Liver (tissue), 9 donors: ENCODE measurements around the gene VWA3A. TPM values are rescaled to one million over a fixed set of nuclear protein-coding genes. Genes with fewer than 3 reads are reported as not detected.

Experiments used
- DNase-seq: peaks from one replicate; pipeline ENCODE4 v3.0.0-alpha.2; 2017; ENCODE audit warnings: low spot score
- H3K27ac ChIP-seq, 2 donors: one replicate each; pipeline ENCODE4 v1.7.0; 2013; ENCODE audit warnings: inconsistent platforms in 2 of 2, low read length in 2 of 2, control low read depth in 1 of 2, low read depth in 1 of 2, mild to moderate bottlenecking in 1 of 2
- H3K27me3 ChIP-seq, 4 donors: one replicate each; pipeline versions ENCODE4 v1.6.1 to v1.7.0; 2013; ENCODE audit warnings: low read length in 3 of 4, inconsistent platforms in 1 of 4, mild to moderate bottlenecking in 1 of 4, moderate library complexity in 1 of 4; ENCODE audit not compliant: control insufficient read depth in 4 of 4, insufficient read depth in 4 of 4
- H3K36me3 ChIP-seq, 4 donors: one replicate each; pipeline versions ENCODE4 v1.6.1 to v1.7.0; 2013; ENCODE audit warnings: low read length in 3 of 4, mild to moderate bottlenecking in 3 of 4, low read depth in 1 of 4, moderate library complexity in 1 of 4; ENCODE audit not compliant: control insufficient read depth in 4 of 4, insufficient read depth in 3 of 4
- H3K4me1 ChIP-seq, 4 donors: one replicate each; pipeline versions ENCODE4 v1.6.1 to v1.7.0; 2013; ENCODE audit warnings: low read length in 3 of 4, mild to moderate bottlenecking in 3 of 4, moderate library complexity in 1 of 4; ENCODE audit not compliant: control insufficient read depth in 4 of 4, insufficient read depth in 4 of 4
- H3K4me3 ChIP-seq, 3 donors: one replicate each; pipeline versions ENCODE4 v1.6.1 to v1.7.0; 2013; ENCODE audit warnings: low read length in 3 of 3, control low read depth in 1 of 3, low read depth in 1 of 3, mild to moderate bottlenecking in 1 of 3
- H3K9ac ChIP-seq, 2 donors: one replicate each; pipeline ENCODE4 v1.7.0; 2013; ENCODE audit warnings: low read length in 2 of 2, mild to moderate bottlenecking in 2 of 2, moderate library complexity in 2 of 2, control low read depth in 1 of 2, low read depth in 1 of 2
- H3K9me3 ChIP-seq, 4 donors: one replicate each; pipeline versions ENCODE4 v1.6.1 to v1.7.0; 2013; ENCODE audit warnings: low read length in 3 of 4; ENCODE audit not compliant: control insufficient read depth in 4 of 4
- CTCF ChIP-seq: fragments of 150-350 bp; IDR thresholded peaks from 2 replicates; pipeline ENCODE4 v1.5.1; 2017; ENCODE audit warnings: improper control_type of control experiment, low read depth, low read length; ENCODE audit not compliant: missing input control
- EGR1 ChIP-seq, 2 donors: IDR thresholded peaks; 2 replicates each; pipeline ENCODE4 v1.6.1; 2016 to 2018; ENCODE audit warnings: antibody characterized with exemption in 2 of 2, low read depth in 2 of 2
- FOXA1 ChIP-seq: IDR thresholded peaks from 2 replicates; pipeline ENCODE4 v1.6.1; 2016; ENCODE audit warnings: antibody characterized with exemption
- FOXA2 ChIP-seq: IDR thresholded peaks from 2 replicates; pipeline ENCODE4 v1.6.1; 2016; ENCODE audit warnings: antibody characterized with exemption
- GABPA ChIP-seq, 2 donors: IDR thresholded peaks in 1 of 2; conservative IDR thresholded peaks in 1 of 2; 2 replicates each; pipeline ENCODE4 v1.6.1; 2016; ENCODE audit warnings: antibody characterized with exemption in 2 of 2, mild to moderate bottlenecking in 1 of 2, moderate library complexity in 1 of 2
- HNF4A ChIP-seq, 2 donors: conservative IDR thresholded peaks; 2 replicates each; pipeline ENCODE4 v1.6.1; 2016; ENCODE audit warnings: antibody characterized with exemption in 2 of 2, mild to moderate bottlenecking in 2 of 2
- HNF4G ChIP-seq: IDR thresholded peaks from 2 replicates; pipeline ENCODE4 v1.6.1; 2016; ENCODE audit warnings: antibody characterized with exemption
- JUND ChIP-seq, 2 donors: IDR thresholded peaks; 2 replicates each; pipeline ENCODE4 v1.6.1; 2016; ENCODE audit warnings: antibody characterized with exemption in 2 of 2
- NR2F2 ChIP-seq: IDR thresholded peaks from 2 replicates; pipeline ENCODE4 v1.6.1; 2016; ENCODE audit warnings: antibody characterized with exemption
- RAD21 ChIP-seq, 2 donors: IDR thresholded peaks; 2 replicates each; pipeline ENCODE4 v1.6.1; 2016; ENCODE audit warnings: antibody characterized with exemption in 2 of 2, mild to moderate bottlenecking in 2 of 2
- REST ChIP-seq: IDR thresholded peaks from 2 replicates; pipeline ENCODE4 v1.6.1; 2016; ENCODE audit warnings: antibody characterized with exemption, mild to moderate bottlenecking
- RXRA ChIP-seq, 2 donors: IDR thresholded peaks; 2 replicates each; pipeline ENCODE4 v1.6.1; 2017 to 2018; ENCODE audit warnings: antibody characterized with exemption in 2 of 2, mild to moderate bottlenecking in 1 of 2
- SP1 ChIP-seq: IDR thresholded peaks from 2 replicates; pipeline ENCODE4 v1.6.1; 2018; ENCODE audit warnings: antibody characterized with exemption, mild to moderate bottlenecking
- TAF1 ChIP-seq: conservative IDR thresholded peaks from 2 replicates; pipeline ENCODE4 v1.6.1; 2016; ENCODE audit warnings: antibody characterized with exemption, mild to moderate bottlenecking
- YY1 ChIP-seq: IDR thresholded peaks from 2 replicates; pipeline ENCODE4 v1.6.1; 2016; ENCODE audit warnings: antibody characterized with exemption, mild to moderate bottlenecking
- ZBTB33 ChIP-seq: IDR thresholded peaks from 2 replicates; pipeline ENCODE4 v1.6.1; 2016; ENCODE audit warnings: antibody characterized with exemption
- WGBS: extraction: QIAGEN DNeasy Blood & Tissue Kit; methylation state at CpG from one replicate; pipeline ENCODE4 v1.1.7; 2013; 5-methylcytosine and 5-hydroxymethylcytosine counted together
- polyA plus RNA-seq, 2 donors: library from polyadenylated mRNA; stranded (reverse) in 1 of 2; unstranded in 1 of 2; fragments of 200-250 nt in 1 of 2; fragments of >200 nt in 1 of 2; fragmentation: Nextera tagmentation in 1 of 2; extraction: Ambion mirVana in 1 of 2; gene quantifications; one replicate each; pipeline versions ENCODE4 v1.2.1 to v1.2.3, GENCODE V29; 2013 to 2015
- total RNA-seq, 2 donors: library from RNA; depleted of rRNA; stranded (reverse); fragments of >200 nt; gene quantifications; one replicate each; pipeline ENCODE4 v1.2.3, GENCODE V29; 2014
- TF ChIP-seq, protein P1 (sequence below): IDR thresholded peaks from 2 replicates; pipeline ENCODE4 v1.6.1; 2016; ENCODE audit warnings: antibody characterized with exemption
- TF ChIP-seq, protein P2 (sequence below): IDR thresholded peaks from 2 replicates; pipeline ENCODE4 v1.6.1; 2016; ENCODE audit warnings: antibody characterized with exemption
- donor health status: healthy.
- donor health status: healthy.
- donor health status: healthy.
- donor health status: healthy.
- donor health status: healthy.

Gene VWA3A
- total and polyA plus RNA-seq, 4 donors = 0.05 to 0.17 TPM; not detected in 2

- Histone ChIP-seq H3K27me3 (no peaks in the 10 kb centered on the region), H3K4me3 (peak overlapping the region; percentile 41 to 59 (median 44)), H3K36me3 (no peaks in the 10 kb centered on the region), H3K9ac (peak overlapping the region; percentile 90 to 91), H3K4me1 (peaks cover 2 to 40% (median 28%) of the 10 kb centered on the region in 4 donors), H3K27ac (peak overlapping the region; percentile 97 to 99), H3K9me3 (no peaks in the 10 kb centered on the region)
- peak; percentile 13 for TF ChIP-seq FOXA2
- TF ChIP-seq TAF1 = peak; percentile 91
- no peak for TF ChIP-seq CTCF
- TF ChIP-seq HNF4G = peak; percentile 3
- peak in 1 of 2 donors; percentile 38 for TF ChIP-seq JUND (IDR thresholded peaks at IDR 0.05)
- TF ChIP-seq, protein P1, sequence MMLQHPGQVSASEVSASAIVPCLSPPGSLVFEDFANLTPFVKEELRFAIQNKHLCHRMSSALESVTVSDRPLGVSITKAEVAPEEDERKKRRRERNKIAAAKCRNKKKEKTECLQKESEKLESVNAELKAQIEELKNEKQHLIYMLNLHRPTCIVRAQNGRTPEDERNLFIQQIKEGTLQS = no peak
- no peak for TF ChIP-seq YY1
- TF ChIP-seq, protein P2, sequence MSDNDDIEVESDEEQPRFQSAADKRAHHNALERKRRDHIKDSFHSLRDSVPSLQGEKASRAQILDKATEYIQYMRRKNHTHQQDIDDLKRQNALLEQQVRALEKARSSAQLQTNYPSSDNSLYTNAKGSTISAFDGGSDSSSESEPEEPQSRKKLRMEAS = peak; percentile 64
- peak in 1 of 2 donors; percentile 12 for TF ChIP-seq RAD21 (IDR thresholded peaks at IDR 0.05)
- peak; percentile 12 for TF ChIP-seq FOXA1
- peak; percentile 47 for TF ChIP-seq ZBTB33
- peak; percentile 18 to 58 for TF ChIP-seq RXRA (IDR thresholded peaks at IDR 0.05)
- TF ChIP-seq REST = peak; percentile 84
- TF ChIP-seq EGR1 (IDR thresholded peaks at IDR 0.05; ENCODE audit: low read depth in 2 of 2) = peak; percentile 9 to 69
- peak; percentile 19 to 43 for TF ChIP-seq HNF4A (conservative IDR thresholded peaks at IDR 0.05)
- no peak for TF ChIP-seq GABPA (IDR thresholded peaks at IDR 0.05 in 1 of 2, conservative IDR thresholded peaks at IDR 0.05 in 1 of 2)
- TF ChIP-seq SP1 = peak; percentile 83
- peak; percentile 25 for TF ChIP-seq NR2F2
- DNase-seq = peak; percentile 100
- under 1% methylated on average over 43 of the region's 43 CpGs for WGBS
Observed at GRCh38 chr16:22190776-22191531, 98.6 kb downstream of the VWA3A start.
